ENCODE data around the gene DUSP28. TPM values are rescaled to one million over a fixed set of nuclear protein-coding genes. Genes with fewer than 3 reads are reported as not detected.

DUSP28 gene
- total RNA-seq, 6 experiments from 2014 or later = 3.1 to 5.0 (median 4.3) TPM

DNA sequence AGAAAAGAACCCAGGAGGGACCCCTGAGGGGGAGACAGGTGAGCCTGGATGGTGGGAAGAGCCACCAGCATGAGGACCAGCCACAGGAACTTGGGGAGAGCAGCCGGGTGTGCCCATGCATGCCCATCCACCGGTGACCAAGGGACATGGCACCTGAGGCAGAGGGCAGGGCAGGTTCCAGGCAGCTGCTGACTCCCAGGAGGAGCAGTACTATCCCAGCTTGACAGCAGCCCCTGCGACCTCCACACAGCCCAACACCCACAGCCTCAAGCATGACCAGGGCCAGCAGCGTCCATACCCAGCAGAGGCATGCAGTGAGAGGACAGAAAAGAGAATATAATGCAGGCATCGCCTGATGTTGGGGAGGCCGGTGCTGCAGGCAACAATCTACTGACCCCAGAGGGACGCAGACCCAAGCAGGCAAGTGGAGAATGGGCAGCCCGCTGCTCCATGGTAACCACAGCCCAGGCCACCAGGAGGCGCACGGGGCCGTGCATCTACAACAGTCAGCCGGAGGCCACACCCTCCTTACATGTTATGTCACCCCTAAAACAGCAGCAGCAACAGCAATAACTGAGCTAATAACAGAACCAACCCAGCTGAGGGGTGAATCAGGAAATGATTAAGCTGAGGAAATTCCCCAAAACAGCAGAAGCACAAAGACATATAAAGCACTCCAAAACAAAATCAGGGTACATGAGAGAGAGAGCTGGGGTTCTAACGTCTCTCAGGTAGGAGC is 46.4 kb upstream of the DUSP28 start:
- peak; percentile 89 for DNase-seq
- peaks cover 13% of the 10 kb centered on the region for H3K4me1 Mint-ChIP-seq (ENCODE audit: low read depth)
- H3K27me3 Mint-ChIP-seq (ENCODE audit: insufficient read depth) = peaks cover 2% of the 10 kb centered on the region; the same call in 1 of the 2 replicates
- peak overlapping the region; percentile 58 for H3K4me3 Mint-ChIP-seq
- TF ChIP-seq, protein P1, sequence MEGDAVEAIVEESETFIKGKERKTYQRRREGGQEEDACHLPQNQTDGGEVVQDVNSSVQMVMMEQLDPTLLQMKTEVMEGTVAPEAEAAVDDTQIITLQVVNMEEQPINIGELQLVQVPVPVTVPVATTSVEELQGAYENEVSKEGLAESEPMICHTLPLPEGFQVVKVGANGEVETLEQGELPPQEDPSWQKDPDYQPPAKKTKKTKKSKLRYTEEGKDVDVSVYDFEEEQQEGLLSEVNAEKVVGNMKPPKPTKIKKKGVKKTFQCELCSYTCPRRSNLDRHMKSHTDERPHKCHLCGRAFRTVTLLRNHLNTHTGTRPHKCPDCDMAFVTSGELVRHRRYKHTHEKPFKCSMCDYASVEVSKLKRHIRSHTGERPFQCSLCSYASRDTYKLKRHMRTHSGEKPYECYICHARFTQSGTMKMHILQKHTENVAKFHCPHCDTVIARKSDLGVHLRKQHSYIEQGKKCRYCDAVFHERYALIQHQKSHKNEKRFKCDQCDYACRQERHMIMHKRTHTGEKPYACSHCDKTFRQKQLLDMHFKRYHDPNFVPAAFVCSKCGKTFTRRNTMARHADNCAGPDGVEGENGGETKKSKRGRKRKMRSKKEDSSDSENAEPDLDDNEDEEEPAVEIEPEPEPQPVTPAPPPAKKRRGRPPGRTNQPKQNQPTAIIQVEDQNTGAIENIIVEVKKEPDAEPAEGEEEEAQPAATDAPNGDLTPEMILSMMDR (IDR thresholded peaks at IDR 0.05) = peak; percentile 95
- no peaks in the 10 kb centered on the region for H3K36me3 Mint-ChIP-seq (ENCODE audit: low read depth)
- peak overlapping the region; percentile 76 for H3K27ac Mint-ChIP-seq
- no peaks in the 10 kb centered on the region for H3K9me3 Mint-ChIP-seq

DNA sequence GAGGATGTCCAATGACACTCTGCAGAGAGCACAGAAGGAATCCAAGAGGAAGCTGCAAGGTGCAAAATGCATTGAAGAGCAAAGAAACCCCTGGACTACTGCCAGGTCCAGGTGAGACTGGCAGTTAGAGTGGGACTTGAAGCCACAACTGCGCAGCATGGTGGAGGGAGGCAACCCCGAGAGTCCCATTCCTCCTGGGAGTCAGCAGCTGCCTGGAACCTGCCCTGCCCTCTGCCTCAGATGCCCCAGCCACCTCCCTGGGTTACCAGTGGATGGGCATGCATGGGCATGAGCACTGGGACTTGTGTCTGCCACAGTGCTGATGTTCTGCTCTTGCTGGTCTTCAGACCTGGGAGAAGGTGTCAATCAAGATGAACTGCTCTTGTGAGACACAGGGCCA is 45.5 kb upstream of the DUSP28 start:
- Mint-ChIP-seq H3K4me1 (ENCODE audit: low read depth) (peaks cover 22% of the 10 kb centered on the region), H3K9me3 (no peaks in the 10 kb centered on the region), H3K4me3 (no peak overlapping the region), H3K27ac (peak overlapping the region; percentile 76), H3K27me3 (ENCODE audit: insufficient read depth) (peaks cover 2% of the 10 kb centered on the region; the same call in 1 of the 2 replicates), H3K36me3 (ENCODE audit: low read depth) (no peaks in the 10 kb centered on the region)
- TF ChIP-seq, protein P1 (IDR thresholded peaks at IDR 0.05) = no peak
- no peak for DNase-seq

DNA sequence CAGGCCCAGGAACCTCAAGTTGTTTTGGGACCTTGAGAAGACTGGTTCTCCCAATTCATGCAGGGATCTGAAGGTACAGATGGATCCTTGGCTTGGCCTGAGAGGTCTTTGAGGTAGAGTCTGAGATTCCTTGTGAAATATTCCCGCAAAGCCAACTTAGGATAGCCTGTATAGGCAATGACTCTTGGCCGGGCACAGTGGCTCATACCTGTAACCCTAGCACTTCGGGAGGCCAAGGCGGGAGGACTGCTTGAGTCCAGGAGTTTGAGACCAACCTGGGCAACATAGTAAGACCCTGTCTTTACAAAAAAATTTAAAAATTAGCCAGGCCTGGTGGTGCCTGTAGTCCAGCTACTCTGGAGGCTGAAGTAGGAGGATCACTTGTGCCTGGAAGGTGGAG is 42.8 kb upstream of the DUSP28 start:
- Mint-ChIP-seq H3K27me3 (ENCODE audit: insufficient read depth) (peaks cover 2% of the 10 kb centered on the region; the same call in 1 of the 2 replicates), H3K9me3 (peaks cover 9% of the 10 kb centered on the region), H3K36me3 (ENCODE audit: low read depth) (peaks cover 9% of the 10 kb centered on the region), H3K4me1 (ENCODE audit: low read depth) (peaks cover 27% of the 10 kb centered on the region), H3K27ac (no peak overlapping the region), H3K4me3 (no peak overlapping the region)
- TF ChIP-seq, protein P1 (IDR thresholded peaks at IDR 0.05) = no peak
- no peak for DNase-seq

DNA sequence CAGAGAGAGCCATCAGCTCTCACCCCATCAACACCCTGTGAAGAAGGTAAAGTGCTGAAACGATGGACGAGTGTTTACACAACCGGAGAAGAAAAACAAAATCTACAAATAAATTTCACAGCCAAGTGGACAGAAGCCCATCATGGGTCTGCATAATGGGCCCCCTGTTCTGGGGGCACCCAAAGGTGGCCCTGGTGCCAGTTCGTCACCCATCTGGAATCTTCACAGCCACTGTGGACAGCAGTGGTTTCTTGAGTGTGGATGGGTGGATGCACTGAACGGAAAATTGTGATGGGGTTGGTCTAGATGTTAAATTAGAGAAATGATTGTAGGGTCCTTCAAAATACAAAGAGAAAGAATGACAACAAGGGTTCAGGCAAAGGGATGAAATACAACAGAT is 41.2 kb upstream of the DUSP28 start:
- DNase-seq = no peak
- TF ChIP-seq, protein P1 (IDR thresholded peaks at IDR 0.05) = no peak
- Mint-ChIP-seq H3K9me3 (peaks cover 17% of the 10 kb centered on the region), H3K4me3 (peak overlapping the region; percentile 82; the same call in 1 of the 2 replicates), H3K36me3 (ENCODE audit: low read depth) (peaks cover 21% of the 10 kb centered on the region), H3K27me3 (ENCODE audit: insufficient read depth) (peaks cover 2% of the 10 kb centered on the region; the same call in 1 of the 2 replicates), H3K27ac (peak overlapping the region; percentile 50; the same call in 1 of the 2 replicates), H3K4me1 (ENCODE audit: low read depth) (peaks cover 21% of the 10 kb centered on the region)

DNA sequence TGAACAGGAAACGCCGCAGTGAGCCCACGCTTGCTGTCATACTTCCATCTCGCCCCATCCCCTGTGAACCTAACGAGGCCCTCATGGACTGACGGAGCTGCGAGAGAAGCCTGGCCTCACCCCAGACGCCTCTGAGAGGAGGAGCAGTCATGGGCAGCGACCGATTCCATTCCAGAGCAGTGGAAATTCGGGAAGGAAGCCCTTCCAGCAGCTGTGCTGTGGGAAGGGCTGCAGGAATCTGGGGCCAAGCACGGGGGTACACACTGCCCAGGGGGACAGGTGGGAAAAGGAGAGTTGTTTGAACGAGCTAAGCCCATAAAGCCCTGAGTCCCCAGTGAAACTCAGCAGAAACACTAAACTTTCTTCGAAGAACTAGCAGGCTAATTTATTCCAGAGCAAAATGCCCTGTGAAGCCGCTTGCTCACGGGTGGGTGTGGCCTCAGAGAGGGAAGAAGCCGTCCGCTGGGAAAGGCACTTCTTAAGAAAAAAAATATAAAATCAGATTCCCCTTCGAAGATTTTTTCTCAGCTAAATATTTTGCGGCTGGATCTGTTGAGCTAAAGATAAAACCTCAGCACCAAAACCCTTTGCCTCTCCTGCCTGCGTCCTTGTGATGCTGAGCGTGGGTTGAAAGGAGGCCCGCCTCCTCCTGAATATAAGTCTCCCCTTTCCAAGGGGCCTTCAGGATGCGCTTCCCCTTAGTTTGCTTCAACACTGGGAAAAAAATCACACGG is 40.6 kb upstream of the DUSP28 start:
- Mint-ChIP-seq H3K4me1 (ENCODE audit: low read depth) (peaks cover 15% of the 10 kb centered on the region), H3K27me3 (ENCODE audit: insufficient read depth) (peaks cover 2% of the 10 kb centered on the region; the same call in 1 of the 2 replicates), H3K9me3 (peaks cover 23% of the 10 kb centered on the region), H3K36me3 (ENCODE audit: low read depth) (peaks cover 27% of the 10 kb centered on the region), H3K27ac (peak overlapping the region; percentile 50; the same call in 1 of the 2 replicates), H3K4me3 (peak overlapping the region; percentile 82)
- TF ChIP-seq, protein P1 (IDR thresholded peaks at IDR 0.05) = no peak
- peak; percentile 46 for DNase-seq

All from HFFc6 (cell line).